ENCODE measurements around the gene RCAN1. TPM values are rescaled to one million over a fixed set of nuclear protein-coding genes. Genes with fewer than 3 reads are reported as not detected.

The RCAN1 gene
- total and polyA plus RNA-seq, 9 of the 15 experiments (the other 6 are each of a cell fraction or from before 2014, with no cell fraction given), result 4.4 to 16.5 (median 12.3) TPM

DNA sequence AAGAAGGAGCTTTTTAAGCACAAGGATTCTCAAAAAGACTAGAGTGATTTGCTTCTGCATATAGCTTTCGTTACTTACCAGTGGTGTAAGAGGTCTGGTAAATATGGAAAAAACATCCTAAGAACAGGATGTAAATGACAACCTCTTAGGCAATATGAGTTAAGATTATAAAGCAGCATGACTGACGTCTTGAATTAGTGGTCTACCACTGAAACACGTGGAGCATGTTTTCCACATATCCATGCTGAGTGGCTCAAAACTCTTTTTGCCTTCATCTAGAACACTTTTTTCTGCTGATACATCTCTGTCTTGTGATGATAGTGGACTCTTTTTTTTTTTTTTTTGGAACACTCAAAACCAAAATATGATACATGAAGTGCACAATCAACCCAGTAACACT, 44.6 kb downstream of the RCAN1 start:
- no peak overlapping the region for H3K4me3 ChIP-seq
- 34% methylated on average over 3 of the region's 3 CpGs for WGBS (ENCODE audit: insufficient coverage, low coverage, missing lambda C conversion rate)
- no peak for ATAC-seq
- no peak overlapping the region for H2AFZ ChIP-seq (ENCODE audit: low read depth, low read length)
- TF ChIP-seq, protein P1, sequence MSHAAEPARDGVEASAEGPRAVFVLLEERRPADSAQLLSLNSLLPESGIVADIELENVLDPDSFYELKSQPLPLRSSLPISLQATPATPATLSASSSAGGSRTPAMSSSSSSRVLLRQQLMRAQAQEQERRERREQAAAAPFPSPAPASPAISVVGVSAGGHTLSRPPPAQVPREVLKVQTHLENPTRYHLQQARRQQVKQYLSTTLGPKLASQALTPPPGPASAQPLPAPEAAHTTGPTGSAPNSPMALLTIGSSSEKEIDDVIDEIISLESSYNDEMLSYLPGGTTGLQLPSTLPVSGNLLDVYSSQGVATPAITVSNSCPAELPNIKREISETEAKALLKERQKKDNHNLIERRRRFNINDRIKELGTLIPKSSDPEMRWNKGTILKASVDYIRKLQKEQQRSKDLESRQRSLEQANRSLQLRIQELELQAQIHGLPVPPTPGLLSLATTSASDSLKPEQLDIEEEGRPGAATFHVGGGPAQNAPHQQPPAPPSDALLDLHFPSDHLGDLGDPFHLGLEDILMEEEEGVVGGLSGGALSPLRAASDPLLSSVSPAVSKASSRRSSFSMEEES (CRISPR knock-in tag; IDR thresholded peaks at IDR 0.05), result no peak
- TF ChIP-seq, protein P2, sequence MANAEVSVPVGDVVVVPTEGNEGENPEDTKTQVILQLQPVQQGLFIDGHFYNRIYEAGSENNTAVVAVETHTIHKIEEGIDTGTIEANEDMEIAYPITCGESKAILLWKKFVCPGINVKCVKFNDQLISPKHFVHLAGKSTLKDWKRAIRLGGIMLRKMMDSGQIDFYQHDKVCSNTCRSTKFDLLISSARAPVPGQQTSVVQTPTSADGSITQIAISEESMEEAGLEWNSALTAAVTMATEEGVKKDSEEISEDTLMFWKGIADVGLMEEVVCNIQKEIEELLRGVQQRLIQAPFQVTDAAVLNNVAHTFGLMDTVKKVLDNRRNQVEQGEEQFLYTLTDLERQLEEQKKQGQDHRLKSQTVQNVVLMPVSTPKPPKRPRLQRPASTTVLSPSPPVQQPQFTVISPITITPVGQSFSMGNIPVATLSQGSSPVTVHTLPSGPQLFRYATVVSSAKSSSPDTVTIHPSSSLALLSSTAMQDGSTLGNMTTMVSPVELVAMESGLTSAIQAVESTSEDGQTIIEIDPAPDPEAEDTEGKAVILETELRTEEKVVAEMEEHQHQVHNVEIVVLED (CRISPR knock-in tag; IDR thresholded peaks at IDR 0.05), result no peak
- no peak for TF ChIP-seq FOXP1 (CRISPR knock-in tag; IDR thresholded peaks at IDR 0.05)
- TF ChIP-seq, protein P3, sequence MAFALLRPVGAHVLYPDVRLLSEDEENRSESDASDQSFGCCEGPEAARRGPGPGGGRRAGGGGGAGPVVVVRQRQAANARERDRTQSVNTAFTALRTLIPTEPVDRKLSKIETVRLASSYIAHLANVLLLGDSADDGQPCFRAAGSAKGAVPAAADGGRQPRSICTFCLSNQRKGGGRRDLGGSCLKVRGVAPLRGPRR (CRISPR knock-in tag; IDR thresholded peaks at IDR 0.05), result no peak
- no peak for TF ChIP-seq SMARCB1 (IDR thresholded peaks at IDR 0.05; ENCODE audit: insufficient read length, low read depth)
- TF ChIP-seq ZKSCAN8 (CRISPR knock-in tag; IDR thresholded peaks at IDR 0.05), result no peak
- no peak for TF ChIP-seq RNF2 (IDR thresholded peaks at IDR 0.05)
- no peak for TF ChIP-seq PHF20 (IDR thresholded peaks at IDR 0.05; ENCODE audit: partially characterized antibody)
- no peak for TF ChIP-seq LCOR (CRISPR knock-in tag; IDR thresholded peaks at IDR 0.05)
- no peak for TF ChIP-seq ZNF79 (CRISPR knock-in tag; IDR thresholded peaks at IDR 0.05; ENCODE audit: low read depth)
- TF ChIP-seq, protein P4, sequence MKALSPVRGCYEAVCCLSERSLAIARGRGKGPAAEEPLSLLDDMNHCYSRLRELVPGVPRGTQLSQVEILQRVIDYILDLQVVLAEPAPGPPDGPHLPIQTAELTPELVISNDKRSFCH (CRISPR knock-in tag; IDR thresholded peaks at IDR 0.05), result no peak
- TF ChIP-seq, protein P4 (tag; IDR thresholded peaks at IDR 0.05), result no peak
- TF ChIP-seq, protein P5, sequence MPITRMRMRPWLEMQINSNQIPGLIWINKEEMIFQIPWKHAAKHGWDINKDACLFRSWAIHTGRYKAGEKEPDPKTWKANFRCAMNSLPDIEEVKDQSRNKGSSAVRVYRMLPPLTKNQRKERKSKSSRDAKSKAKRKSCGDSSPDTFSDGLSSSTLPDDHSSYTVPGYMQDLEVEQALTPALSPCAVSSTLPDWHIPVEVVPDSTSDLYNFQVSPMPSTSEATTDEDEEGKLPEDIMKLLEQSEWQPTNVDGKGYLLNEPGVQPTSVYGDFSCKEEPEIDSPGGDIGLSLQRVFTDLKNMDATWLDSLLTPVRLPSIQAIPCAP (CRISPR knock-in tag; IDR thresholded peaks at IDR 0.05; ENCODE audit: borderline replicate concordance), result no peak
- no peak for TF ChIP-seq MAZ (CRISPR knock-in tag; conservative IDR thresholded peaks at IDR 0.05 in 1 of 2, IDR thresholded peaks at IDR 0.05 in 1 of 2)
- no peak for TF ChIP-seq ZFP30 (CRISPR knock-in tag; IDR thresholded peaks at IDR 0.05; ENCODE audit: borderline replicate concordance)
- TF ChIP-seq ZNF699 (CRISPR knock-in tag; IDR thresholded peaks at IDR 0.05; ENCODE audit: insufficient replicate concordance), result no peak
- TF ChIP-seq ZNF146 (CRISPR knock-in tag; IDR thresholded peaks at IDR 0.05; ENCODE audit: unreplicated experiment), result no peak
- CTCF ChIA-PET (ENCODE audit: low intra/inter-chr PET ratio), result no interaction called here
- no peaks in the 10 kb centered on the region for H4K20me1 ChIP-seq (replicated peaks; ENCODE audit: control insufficient read depth, insufficient read depth, low read length)
- in situ Hi-C loops (cut with MboI) (no loop called here), intact Hi-C loops (cut with micrococcal nuclease) (no loop called here)
- H3K79me2 ChIP-seq (ENCODE audit: control insufficient read depth, insufficient read depth, low read length), result no peaks in the 10 kb centered on the region
- H3K27ac ChIP-seq (ENCODE audit: extremely low read depth, low read depth, low read length), result no peak overlapping the region
- no peak overlapping the region for H3K9ac ChIP-seq (ENCODE audit: insufficient read depth in 1 of 2, low read depth in 2 of 2, low read length in 2 of 2)
- no peaks in the 10 kb centered on the region; a peak in 1 of 5 replicates for H3K4me1 ChIP-seq (replicated peaks in 1 of 2; ENCODE audit: control insufficient read depth in 2 of 2, insufficient read depth in 2 of 2, low read length in 2 of 2)
- H3K36me3 ChIP-seq (ENCODE audit: control insufficient read depth, insufficient read depth, low read length), result no peaks in the 10 kb centered on the region
- no TSS peak for BruUV-seq (replicated peaks)
- no peak for FAIRE-seq
- DNase-seq (ENCODE audit: extremely low read depth in 1 of 4, low spot score in 3 of 4), result no peak
- POLR2A ChIA-PET, result interaction anchor here (1.2 kb wide), 1 partner anchor 11 kb away, joined by 3 read pairs; no protein-coding TSS in a partner anchor
- peaks cover 0 to 7% of the 10 kb centered on the region in 2 experiments; a peak in 2 of 5 replicates for H3K27me3 ChIP-seq (ENCODE audit: control insufficient read depth in 2 of 2, insufficient read depth in 2 of 2, low read length in 2 of 2)
- H3K4me2 ChIP-seq (ENCODE audit: insufficient read depth, low read length), result no peak overlapping the region
- no peaks in the 10 kb centered on the region for H3K9me3 ChIP-seq (replicated peaks; ENCODE audit: control insufficient read depth, insufficient read depth, low read depth, low read length)
- H3K9me1 ChIP-seq (ENCODE audit: control insufficient read depth, insufficient read depth, low read length), result no peaks in the 10 kb centered on the region
